ENCODE measurements around the gene TYMS. TPM values are rescaled to one million over a fixed set of nuclear protein-coding genes. Genes with fewer than 3 reads are reported as not detected.

The TYMS gene
- total RNA-seq, 1 experiment from 2014 or later, result 339 TPM

DNA sequence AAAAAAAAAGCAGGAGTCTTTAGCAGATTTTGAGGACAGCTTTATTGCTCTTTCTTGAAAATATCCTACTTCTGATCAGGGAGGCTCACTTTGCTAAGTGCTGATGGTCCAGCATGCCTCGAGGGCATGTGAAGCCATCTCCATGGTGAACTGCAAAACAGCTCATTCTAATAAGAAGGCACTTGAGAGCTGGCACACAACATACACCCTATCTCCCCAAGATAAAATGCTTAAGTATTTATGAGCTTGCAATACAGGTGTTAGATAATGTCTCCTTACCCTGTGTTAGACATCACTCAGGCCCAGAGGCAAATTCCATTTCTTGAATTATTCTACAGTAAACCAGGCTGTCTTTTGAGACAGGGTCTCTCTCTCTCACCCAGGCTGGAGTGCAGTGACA, 52.3 kb downstream of the TYMS start:
- Histone ChIP-seq H3K36me3 (ENCODE audit: insufficient read depth, low read length, poor library complexity, severe bottlenecking) (peaks cover 3% of the 10 kb centered on the region), H3K27ac (ENCODE audit: low read depth, low read length, poor library complexity, severe bottlenecking) (no peak overlapping the region), H3K4me3 (ENCODE audit: low read depth, low read length, poor library complexity, severe bottlenecking) (no peak overlapping the region), H3K27me3 (replicated peaks; ENCODE audit: insufficient read depth, low read depth, low read length, poor library complexity) (no peaks in the 10 kb centered on the region), H3K4me1 (ENCODE audit: insufficient read depth, low read length, poor library complexity, severe bottlenecking) (peaks cover 4% of the 10 kb centered on the region), H3K9me3 (ENCODE audit: low read depth, low read length, poor library complexity, severe bottlenecking) (peaks cover 4% of the 10 kb centered on the region)
- intact Hi-C loops (cut with micrococcal nuclease; ENCODE audit: unreplicated experiment), result no loop called here
- ChIA-PET POLR2A (ENCODE audit: low non-redundant PET) (no interaction called here), CTCF (interaction anchor here (1.3 kb wide), 1 partner anchor 14 kb away, joined by 3 read pairs; no protein-coding TSS in a partner anchor)
- no peak for DNase-seq (ENCODE audit: low spot score)
- no peak for TF ChIP-seq EZH2 (IDR thresholded peaks at IDR 0.05; ENCODE audit: borderline replicate concordance, low read depth, low read length, poor library complexity, severe bottlenecking)
- TF ChIP-seq, protein P1, sequence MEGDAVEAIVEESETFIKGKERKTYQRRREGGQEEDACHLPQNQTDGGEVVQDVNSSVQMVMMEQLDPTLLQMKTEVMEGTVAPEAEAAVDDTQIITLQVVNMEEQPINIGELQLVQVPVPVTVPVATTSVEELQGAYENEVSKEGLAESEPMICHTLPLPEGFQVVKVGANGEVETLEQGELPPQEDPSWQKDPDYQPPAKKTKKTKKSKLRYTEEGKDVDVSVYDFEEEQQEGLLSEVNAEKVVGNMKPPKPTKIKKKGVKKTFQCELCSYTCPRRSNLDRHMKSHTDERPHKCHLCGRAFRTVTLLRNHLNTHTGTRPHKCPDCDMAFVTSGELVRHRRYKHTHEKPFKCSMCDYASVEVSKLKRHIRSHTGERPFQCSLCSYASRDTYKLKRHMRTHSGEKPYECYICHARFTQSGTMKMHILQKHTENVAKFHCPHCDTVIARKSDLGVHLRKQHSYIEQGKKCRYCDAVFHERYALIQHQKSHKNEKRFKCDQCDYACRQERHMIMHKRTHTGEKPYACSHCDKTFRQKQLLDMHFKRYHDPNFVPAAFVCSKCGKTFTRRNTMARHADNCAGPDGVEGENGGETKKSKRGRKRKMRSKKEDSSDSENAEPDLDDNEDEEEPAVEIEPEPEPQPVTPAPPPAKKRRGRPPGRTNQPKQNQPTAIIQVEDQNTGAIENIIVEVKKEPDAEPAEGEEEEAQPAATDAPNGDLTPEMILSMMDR (conservative IDR thresholded peaks at IDR 0.05; ENCODE audit: low read depth, low read length), result no peak
- no TSS peak for BruUV-seq (replicated peaks)

GRCh38 chr18:710418-711300, 53.2 kb downstream of the TYMS start:
- intact Hi-C loops (cut with micrococcal nuclease; ENCODE audit: unreplicated experiment), result no loop called here
- Histone ChIP-seq H3K27me3 (replicated peaks; ENCODE audit: insufficient read depth, low read depth, low read length, poor library complexity) (no peaks in the 10 kb centered on the region), H3K27ac (ENCODE audit: low read depth, low read length, poor library complexity, severe bottlenecking) (no peak overlapping the region), H3K4me1 (ENCODE audit: insufficient read depth, low read length, poor library complexity, severe bottlenecking) (peaks cover 4% of the 10 kb centered on the region), H3K9me3 (ENCODE audit: low read depth, low read length, poor library complexity, severe bottlenecking) (peaks cover 4% of the 10 kb centered on the region), H3K36me3 (ENCODE audit: insufficient read depth, low read length, poor library complexity, severe bottlenecking) (no peaks in the 10 kb centered on the region), H3K4me3 (ENCODE audit: low read depth, low read length, poor library complexity, severe bottlenecking) (peak overlapping the region; percentile 61)
- TF ChIP-seq, protein P1 (conservative IDR thresholded peaks at IDR 0.05; ENCODE audit: low read depth, low read length), result no peak
- no peak for TF ChIP-seq EZH2 (IDR thresholded peaks at IDR 0.05; ENCODE audit: borderline replicate concordance, low read depth, low read length, poor library complexity, severe bottlenecking)
- POLR2A ChIA-PET (ENCODE audit: low non-redundant PET), result no interaction called here
- CTCF ChIA-PET, result interaction anchor here (1.3 kb wide), 1 partner anchor 13 kb away, joined by 3 read pairs; no protein-coding TSS in a partner anchor
- BruUV-seq (replicated peaks), result no TSS peak
- DNase-seq (ENCODE audit: low spot score), result no peak

DNA sequence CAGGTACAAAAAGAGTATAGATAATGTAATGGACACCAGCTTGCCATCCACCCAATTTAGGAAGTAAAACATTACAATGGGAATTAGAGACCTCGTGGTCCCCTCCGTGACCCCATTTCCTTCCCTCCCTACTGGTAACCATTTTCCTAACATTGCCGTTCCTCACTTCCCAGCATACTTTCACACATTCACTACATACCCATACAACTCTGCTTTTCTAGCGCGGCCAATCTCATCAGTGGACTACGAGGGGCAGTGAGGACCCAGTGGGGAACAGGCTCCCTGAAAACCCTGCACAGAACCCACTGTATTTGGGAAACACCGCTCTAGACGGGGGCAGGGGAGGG, 53.8 kb downstream of the TYMS start:
- POLR2A ChIA-PET (ENCODE audit: low non-redundant PET), result no interaction called here
- Histone ChIP-seq H3K4me3 (ENCODE audit: low read depth, low read length, poor library complexity, severe bottlenecking) (peak overlapping the region; percentile 61), H3K36me3 (ENCODE audit: insufficient read depth, low read length, poor library complexity, severe bottlenecking) (no peaks in the 10 kb centered on the region), H3K9me3 (ENCODE audit: low read depth, low read length, poor library complexity, severe bottlenecking) (peaks cover 4% of the 10 kb centered on the region), H3K27ac (ENCODE audit: low read depth, low read length, poor library complexity, severe bottlenecking) (peak overlapping the region; percentile 90), H3K4me1 (ENCODE audit: insufficient read depth, low read length, poor library complexity, severe bottlenecking) (peaks cover 4% of the 10 kb centered on the region), H3K27me3 (replicated peaks; ENCODE audit: insufficient read depth, low read depth, low read length, poor library complexity) (no peaks in the 10 kb centered on the region)
- intact Hi-C loops (cut with micrococcal nuclease; ENCODE audit: unreplicated experiment), result no loop called here
- CTCF ChIA-PET, result no interaction called here
- TF ChIP-seq, protein P1 (conservative IDR thresholded peaks at IDR 0.05; ENCODE audit: low read depth, low read length), result no peak
- no peak for TF ChIP-seq EZH2 (IDR thresholded peaks at IDR 0.05; ENCODE audit: borderline replicate concordance, low read depth, low read length, poor library complexity, severe bottlenecking)
- no TSS peak for BruUV-seq (replicated peaks)
- peak; percentile 29 for DNase-seq (ENCODE audit: low spot score)
